Coronary artery (tissue), 2 donors: ENCODE data around the gene SLC35F5.

Experiments
- DNase-seq: peaks from one replicate; pipeline ENCODE4 v3.0.0-alpha.2; 2017; ENCODE audit warnings: low spot score
- H3K27ac ChIP-seq, 2 donors: fragments of 200-600 bp; sonication (generic); one replicate each; pipeline ENCODE4 v1.5.1; 2016 to 2019
- H3K4me3 ChIP-seq: fragments of 200-600 bp; sonication (generic); 2 replicates; pipeline ENCODE4 v1.5.1; 2016; ENCODE audit warnings: mild to moderate bottlenecking, moderate library complexity
- TF ChIP-seq, protein P1 (sequence below): fragments of 200-600 bp; sonication (generic); IDR thresholded peaks from one replicate; pipeline ENCODE4 v1.5.1; 2019; ENCODE audit warnings: antibody characterized with exemption

The SLC35F5 gene, protein sequence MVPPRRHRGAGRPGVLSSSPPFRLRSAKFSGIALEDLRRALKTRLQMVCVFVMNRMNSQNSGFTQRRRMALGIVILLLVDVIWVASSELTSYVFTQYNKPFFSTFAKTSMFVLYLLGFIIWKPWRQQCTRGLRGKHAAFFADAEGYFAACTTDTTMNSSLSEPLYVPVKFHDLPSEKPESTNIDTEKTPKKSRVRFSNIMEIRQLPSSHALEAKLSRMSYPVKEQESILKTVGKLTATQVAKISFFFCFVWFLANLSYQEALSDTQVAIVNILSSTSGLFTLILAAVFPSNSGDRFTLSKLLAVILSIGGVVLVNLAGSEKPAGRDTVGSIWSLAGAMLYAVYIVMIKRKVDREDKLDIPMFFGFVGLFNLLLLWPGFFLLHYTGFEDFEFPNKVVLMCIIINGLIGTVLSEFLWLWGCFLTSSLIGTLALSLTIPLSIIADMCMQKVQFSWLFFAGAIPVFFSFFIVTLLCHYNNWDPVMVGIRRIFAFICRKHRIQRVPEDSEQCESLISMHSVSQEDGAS

DNA sequence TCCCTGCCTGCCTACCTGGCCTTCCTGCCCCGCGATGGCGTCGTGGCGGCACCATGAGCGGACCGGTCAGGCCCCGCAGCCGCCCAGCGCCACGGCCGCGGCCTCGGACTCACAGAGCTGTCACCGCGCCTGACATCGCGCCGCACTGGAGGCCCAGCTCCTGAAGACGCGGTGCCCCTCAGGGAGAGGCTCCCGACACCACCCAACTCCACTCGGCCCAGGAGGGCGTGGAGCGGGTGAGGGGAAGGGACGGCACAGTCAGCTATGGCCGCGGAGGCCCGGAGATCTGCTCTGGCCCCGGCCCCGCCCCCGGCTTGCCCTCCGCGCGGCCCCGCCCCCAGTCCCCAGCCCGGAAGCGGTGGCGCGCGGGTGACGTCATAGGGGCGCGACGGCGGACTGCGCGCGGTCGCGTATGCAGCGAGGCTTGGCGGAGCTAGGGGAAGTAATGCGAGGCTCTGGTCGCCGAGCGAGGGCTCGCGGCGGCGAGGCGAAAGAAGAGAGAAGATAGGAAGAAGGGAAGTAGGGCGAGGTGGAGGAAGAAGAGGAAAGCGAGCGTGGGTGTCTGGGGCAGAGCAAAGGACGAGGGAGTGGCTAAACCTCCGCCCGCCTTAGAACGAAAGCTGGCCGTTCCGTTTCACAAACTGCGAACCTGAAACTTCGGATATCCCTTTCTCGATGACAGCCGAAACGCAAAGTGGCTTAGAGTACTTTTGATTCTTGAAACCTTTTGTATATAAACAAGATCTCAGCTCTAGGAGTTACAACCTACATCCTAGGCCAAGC, at the start of gene SLC35F5:
Gene SLC35F5, minus strand, starts transcription at position 288 of the 783 bp plus-strand sequence. Its CDS starts 233 bp downstream, at position 55.
- peak within 1 kb of the TSS; percentile 91 to 96 for H3K27ac ChIP-seq
- TF ChIP-seq, protein P1, sequence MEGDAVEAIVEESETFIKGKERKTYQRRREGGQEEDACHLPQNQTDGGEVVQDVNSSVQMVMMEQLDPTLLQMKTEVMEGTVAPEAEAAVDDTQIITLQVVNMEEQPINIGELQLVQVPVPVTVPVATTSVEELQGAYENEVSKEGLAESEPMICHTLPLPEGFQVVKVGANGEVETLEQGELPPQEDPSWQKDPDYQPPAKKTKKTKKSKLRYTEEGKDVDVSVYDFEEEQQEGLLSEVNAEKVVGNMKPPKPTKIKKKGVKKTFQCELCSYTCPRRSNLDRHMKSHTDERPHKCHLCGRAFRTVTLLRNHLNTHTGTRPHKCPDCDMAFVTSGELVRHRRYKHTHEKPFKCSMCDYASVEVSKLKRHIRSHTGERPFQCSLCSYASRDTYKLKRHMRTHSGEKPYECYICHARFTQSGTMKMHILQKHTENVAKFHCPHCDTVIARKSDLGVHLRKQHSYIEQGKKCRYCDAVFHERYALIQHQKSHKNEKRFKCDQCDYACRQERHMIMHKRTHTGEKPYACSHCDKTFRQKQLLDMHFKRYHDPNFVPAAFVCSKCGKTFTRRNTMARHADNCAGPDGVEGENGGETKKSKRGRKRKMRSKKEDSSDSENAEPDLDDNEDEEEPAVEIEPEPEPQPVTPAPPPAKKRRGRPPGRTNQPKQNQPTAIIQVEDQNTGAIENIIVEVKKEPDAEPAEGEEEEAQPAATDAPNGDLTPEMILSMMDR = no peak
- H3K4me3 ChIP-seq = peak within 1 kb of the TSS; percentile 94
- DNase-seq = peak; percentile 95

DNA sequence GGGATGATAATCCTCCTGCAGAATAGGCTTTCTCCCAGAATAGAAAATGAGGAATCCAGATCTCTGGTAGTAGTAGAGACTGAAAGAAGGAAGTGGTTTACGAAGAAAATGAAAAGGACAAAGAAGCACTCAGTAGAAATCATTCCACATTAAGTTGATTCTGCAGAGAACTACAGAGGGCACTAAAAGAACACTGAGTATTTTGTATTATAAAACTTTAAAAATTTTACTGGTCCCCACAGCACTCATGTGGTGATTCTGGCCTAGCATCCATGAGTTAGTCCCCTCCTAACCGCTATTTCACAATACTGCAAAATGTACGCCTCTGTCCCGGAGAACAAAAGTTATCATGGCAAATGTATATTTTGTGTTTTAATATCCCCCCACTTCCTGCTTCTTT, 42.9 kb upstream of the SLC35F5 start:
- Histone ChIP-seq H3K4me3 (no peak overlapping the region), H3K27ac (no peak overlapping the region)
- DNase-seq = no peak
- TF ChIP-seq, protein P1 = no peak

- no peak for DNase-seq
- Histone ChIP-seq H3K27ac (no peak overlapping the region), H3K4me3 (no peak overlapping the region)
- TF ChIP-seq, protein P1 = no peak
Measured at GRCh38 chr2:113797237-113797636, 40.8 kb upstream of the SLC35F5 start.

DNA sequence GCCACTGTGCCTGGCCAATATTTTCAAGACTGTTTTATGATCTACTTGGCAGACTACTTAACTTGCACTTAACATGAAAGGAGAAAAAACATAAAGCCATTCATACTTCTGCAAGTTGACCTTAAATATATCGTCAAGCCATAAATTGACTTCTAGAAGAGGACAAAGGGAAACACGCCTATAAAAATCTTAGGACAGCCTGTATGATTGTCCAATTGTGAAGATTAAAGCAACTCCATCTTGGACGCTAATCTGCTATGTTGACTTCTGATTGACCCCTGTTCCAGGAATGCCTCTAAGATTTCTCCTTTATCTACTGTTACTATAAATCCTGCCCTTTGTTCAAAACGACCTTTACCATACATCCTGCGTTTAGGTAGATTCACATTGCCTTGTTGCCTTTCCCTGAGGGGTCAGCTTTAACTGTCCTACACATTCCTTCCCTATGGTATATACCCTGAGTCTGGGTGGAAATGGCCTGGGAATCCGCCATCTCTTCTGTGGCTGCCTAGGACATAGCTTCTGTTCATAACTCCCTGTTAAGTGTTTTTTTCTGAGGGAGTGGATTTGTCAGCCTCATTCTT, 40.2 kb upstream of the SLC35F5 start:
- TF ChIP-seq, protein P1 = no peak
- no peak for DNase-seq
- Histone ChIP-seq H3K4me3 (no peak overlapping the region), H3K27ac (no peak overlapping the region)

GRCh38 chr2:113795405-113795920, 39.0 kb upstream of the SLC35F5 start:
- no peak overlapping the region for H3K27ac ChIP-seq
- no peak for DNase-seq
- TF ChIP-seq, protein P1 = no peak
- H3K4me3 ChIP-seq = no peak overlapping the region

GRCh38 chr2:113791697-113792590, 35.5 kb upstream of the SLC35F5 start:
- TF ChIP-seq, protein P1 = no peak
- Histone ChIP-seq H3K4me3 (peak overlapping the region; percentile 30), H3K27ac (no peak overlapping the region)
- DNase-seq = no peak
